SK-N-SH (cell line): Measurements from ENCODE around the gene ACACA. TPM values are rescaled to one million over a fixed set of nuclear protein-coding genes. Genes with fewer than 3 reads are reported as not detected.

Source experiments
- CTCF ChIA-PET: fragments of 300-600, 350-600 bp; formaldehyde crosslinking; extraction: SDS; loops from one replicate; lab custom pipeline; 2021; lab: Yijun Ruan, JAX
- POLR2A ChIA-PET: fragments of 350-600 bp; sonication (Branson Sonifier 250); formaldehyde crosslinking; extraction: SDS; loops from one replicate; lab custom pipeline; 2020; ENCODE audit warnings: antibody characterized with exemption, inconsistent platforms; lab: Yijun Ruan, JAX
- DNase-seq: peaks from one replicate; pipeline ENCODE4 v3.0.0; 2012
- H2AFZ ChIP-seq: fragments of 200-600 bp; sonication (generic); 2 replicates; pipeline ENCODE4 v1.8.1; 2016; ENCODE audit warnings: antibody characterized with exemption, mild to moderate bottlenecking, low read depth
- H3F3A ChIP-seq: fragments of 200-600 bp; sonication (generic); replicated peaks from 2 replicates; pipeline ENCODE3; 2016; ENCODE audit warnings: antibody characterized with exemption, mild to moderate bottlenecking; ENCODE audit not compliant: insufficient read depth
- H3K27ac ChIP-seq, 2 experiments: fragments of 200-500 bp in 1 of 2; fragments of 200-600 bp in 1 of 2; sonication (Bioruptor generic) in 1 of 2; sonication (generic), shearing (Covaris generic) in 1 of 2; 2 replicates each; pipeline versions ENCODE4 v1.5.1 to v1.6.1; 2014 to 2016; ENCODE audit warnings: low read depth in 2 of 2, inconsistent platforms in 1 of 2, low read length in 1 of 2, mild to moderate bottlenecking in 1 of 2, mixed read lengths in 1 of 2
- H3K27me3 ChIP-seq: fragments of 200-600 bp; sonication (generic), shearing (Covaris generic); 2 replicates; pipeline ENCODE4 v1.6.1; 2016; ENCODE audit warnings: mixed run types; ENCODE audit not compliant: insufficient read depth
- H3K36me3 ChIP-seq, 2 experiments: fragments of 200-500 bp in 1 of 2; fragments of 200-600 bp in 1 of 2; sonication (Bioruptor generic) in 1 of 2; sonication (generic) in 1 of 2; replicated peaks in 1 of 2; 2 replicates each; pipeline versions ENCODE3 to v1.5.1; 2014 to 2016; ENCODE audit warnings: low read length in 1 of 2, mild to moderate bottlenecking in 1 of 2; ENCODE audit not compliant: insufficient read depth in 2 of 2, control insufficient read depth in 1 of 2
- H3K4me1 ChIP-seq, 2 experiments: fragments of 200-500 bp in 1 of 2; fragments of 200-600 bp in 1 of 2; sonication (Bioruptor generic) in 1 of 2; sonication (generic), shearing (Covaris generic) in 1 of 2; 2 replicates each; pipeline versions ENCODE4 v1.5.1 to v1.6.1; 2014 to 2016; ENCODE audit warnings: low read depth in 1 of 2, low read length in 1 of 2, mixed run types in 1 of 2; ENCODE audit not compliant: insufficient read depth in 2 of 2, control insufficient read depth in 1 of 2
- H3K4me2 ChIP-seq: fragments of 200-600 bp; sonication (generic), shearing (Covaris generic); 2 replicates; pipeline ENCODE4 v1.6.1; 2017; ENCODE audit warnings: mixed run types
- H3K4me3 ChIP-seq, 2 experiments: fragments of 200-500 bp in 1 of 2; fragments of 200-600 bp in 1 of 2; sonication (Bioruptor generic) in 1 of 2; sonication (generic), shearing (Covaris generic) in 1 of 2; 2 replicates each; pipeline versions ENCODE4 v1.5.1 to v1.8.1; 2014 to 2016; ENCODE audit warnings: low read depth in 2 of 2, inconsistent platforms in 1 of 2, low read length in 1 of 2, mild to moderate bottlenecking in 1 of 2, mixed read lengths in 1 of 2, moderate library complexity in 1 of 2
- H3K79me2 ChIP-seq: fragments of 200-600 bp; sonication (generic); 2 replicates; pipeline ENCODE4 v1.8.1; 2017; ENCODE audit warnings: mild to moderate bottlenecking; ENCODE audit not compliant: insufficient read depth
- H3K9ac ChIP-seq: fragments of 200-600 bp; sonication (generic); 2 replicates; pipeline ENCODE4 v1.6.1; 2017; ENCODE audit warnings: mixed run types
- H3K9me2 ChIP-seq: fragments of 200-600 bp; sonication (generic); 2 replicates; pipeline ENCODE4 v1.6.1; 2017; ENCODE audit warnings: mixed run types
- H3K9me3 ChIP-seq: fragments of 200-600 bp; sonication (generic); 2 replicates; pipeline ENCODE4 v1.6.1; 2017; ENCODE audit warnings: mixed run types, mild to moderate bottlenecking, moderate library complexity
- H4K20me1 ChIP-seq: fragments of 200-600 bp; sonication (generic); 2 replicates; pipeline ENCODE4 v1.6.1; 2017; ENCODE audit warnings: mild to moderate bottlenecking, mixed run types; ENCODE audit not compliant: insufficient read depth
- CHD2 ChIP-seq: fragments of 150-350 bp; IDR thresholded peaks from 2 replicates; pipeline ENCODE4 v1.6.1; 2018; ENCODE audit warnings: low read length; ENCODE audit not compliant: partially characterized antibody
- EZH2phosphoT487 ChIP-seq: fragments of 200-600 bp; sonication (generic); IDR thresholded peaks from 2 replicates; pipeline ENCODE4 v1.6.1; 2017; ENCODE audit warnings: low read depth, mixed run types, mild to moderate bottlenecking, antibody characterized with exemption, moderate library complexity, borderline replicate concordance
- FOSL2 ChIP-seq: IDR thresholded peaks from 2 replicates; pipeline ENCODE4 v1.4.0; 2012; ENCODE audit warnings: low read depth, mild to moderate bottlenecking, moderate library complexity, borderline replicate concordance
- MXI1 ChIP-seq: IDR thresholded peaks from 2 replicates; pipeline ENCODE4 v1.6.1; 2012; ENCODE audit warnings: mild to moderate bottlenecking, low read depth, low read length, improper control_type of control experiment
- NRF1 ChIP-seq: IDR thresholded peaks from 2 replicates; pipeline ENCODE4 v1.6.1; 2012; ENCODE audit warnings: low read depth, mild to moderate bottlenecking, low read length
- REST ChIP-seq: IDR thresholded peaks from 2 replicates; pipeline ENCODE4 v1.6.1; 2012; ENCODE audit warnings: mild to moderate bottlenecking, low read depth, low read length, moderate library complexity
- RFX5 ChIP-seq: IDR thresholded peaks from 2 replicates; pipeline ENCODE4 v1.6.1; 2012; ENCODE audit warnings: mild to moderate bottlenecking, improper control_type of control experiment, low read length
- SMC3 ChIP-seq: IDR thresholded peaks from 2 replicates; pipeline ENCODE4 v1.6.1; 2012; ENCODE audit warnings: low read depth, low read length, improper control_type of control experiment
- ZBTB33 ChIP-seq: IDR thresholded peaks from 2 replicates; pipeline ENCODE4 v1.4.0; 2012; ENCODE audit warnings: low read depth, borderline replicate concordance
- WGBS: methylation state at CpG from one replicate; pipeline ENCODE4 v1.1.6; 2017; ENCODE audit warnings: low lambda C conversion rate; 5-methylcytosine and 5-hydroxymethylcytosine counted together
- polyA plus RNA-seq, 3 experiments: library from polyadenylated mRNA; depleted of rRNA; stranded (reverse); fragments of >200 nt; gene quantifications; 2 replicates each; pipeline ENCODE4 v1.2.3, GENCODE V29; 2012

ACACA gene
- polyA plus RNA-seq, 1 of the 3 experiments (the other 2 are of a cell fraction) = 27.2 TPM

- TF ChIP-seq ZBTB33 = no peak
Observed at GRCh38 chr17:37051381-37051780, 355.3 kb downstream of the ACACA start (continued).

DNA sequence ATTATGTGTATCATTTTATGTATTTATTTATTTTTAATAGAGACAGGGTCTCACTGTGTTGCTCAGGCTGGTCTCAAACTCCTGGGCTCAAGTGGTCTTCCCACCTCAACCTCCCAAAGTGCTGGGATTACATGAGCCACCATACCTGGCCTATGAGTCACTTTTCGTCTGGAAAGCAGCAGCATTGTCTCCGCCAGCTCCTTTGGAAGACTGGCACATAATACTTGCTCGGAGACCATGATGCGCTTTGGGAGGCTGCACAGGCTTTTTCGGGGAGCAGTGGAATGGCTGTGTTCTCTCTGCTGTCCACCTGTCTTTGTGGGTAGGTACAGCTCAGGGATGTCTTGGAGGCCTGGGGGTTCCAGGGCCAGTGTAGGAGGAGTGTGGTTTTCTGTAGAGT is 355.7 kb downstream of the ACACA start:
- WGBS = 91% methylated on average over 5 of the region's 5 CpGs
- H4K20me1 ChIP-seq = no peaks in the 10 kb centered on the region; the same call in 1 of the 2 replicates
- TF ChIP-seq MXI1 (no peak), RFX5 (no peak), ZBTB33 (no peak), SMC3 (no peak), REST (no peak), CHD2 (no peak), FOSL2 (no peak), NRF1 (no peak), EZH2phosphoT487 (no peak)
- no peaks in the 10 kb centered on the region for H3K79me2 ChIP-seq
- ChIA-PET POLR2A (no interaction called here), CTCF (interaction anchor here (1.0 to 10.7 kb wide), 2 partner anchors 14 to 422 kb away, joined by 3 to 236 read pairs; no protein-coding TSS in a partner anchor)
- H3K9me3 ChIP-seq = no peaks in the 10 kb centered on the region
- H3K27me3 ChIP-seq = no peaks in the 10 kb centered on the region
- peaks cover 4% of the 10 kb centered on the region for H3F3A ChIP-seq
- H3K36me3 ChIP-seq = peaks cover 7% of the 10 kb centered on the region in 2 experiments
- no peak for DNase-seq
- no peak overlapping the region for H3K4me2 ChIP-seq
- H3K27ac ChIP-seq = no peak overlapping the region
- H3K4me3 ChIP-seq = no peak overlapping the region
- no peaks in the 10 kb centered on the region for H3K9me2 ChIP-seq
- H2AFZ ChIP-seq = no peak overlapping the region
- H3K4me1 ChIP-seq = no peaks in the 10 kb centered on the region; a peak in 1 of 4 replicates
- no peak overlapping the region for H3K9ac ChIP-seq
